ENCODE measurements around the gene TRRAP.

DNA sequence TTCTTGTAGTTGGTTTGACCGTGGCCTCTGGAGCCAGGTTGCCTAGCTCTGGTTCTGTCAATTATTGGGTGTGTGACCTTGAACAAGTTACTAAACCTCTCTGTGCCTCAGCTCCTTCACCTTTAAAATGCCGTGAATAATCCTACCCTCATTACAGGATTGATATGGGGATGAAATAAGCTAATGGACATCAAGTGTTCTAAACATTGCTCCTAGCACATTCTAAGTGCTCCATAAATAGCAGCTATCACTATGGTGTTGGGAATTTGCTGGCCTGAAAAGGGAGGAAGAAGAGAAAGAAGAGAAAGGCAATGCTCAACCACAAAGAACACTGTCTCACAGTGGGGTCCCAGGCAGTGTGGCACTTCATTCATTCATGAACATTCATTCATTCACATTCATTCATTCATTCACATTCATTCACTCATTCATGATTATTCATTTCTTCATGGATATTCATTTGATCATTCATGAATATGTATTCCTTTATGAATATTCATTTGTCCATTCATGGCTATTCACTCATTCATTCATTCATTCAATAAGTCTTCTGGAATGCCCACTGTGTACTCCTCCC, 47.3 kb upstream of the TRRAP start:
- TF ChIP-seq, protein P1, sequence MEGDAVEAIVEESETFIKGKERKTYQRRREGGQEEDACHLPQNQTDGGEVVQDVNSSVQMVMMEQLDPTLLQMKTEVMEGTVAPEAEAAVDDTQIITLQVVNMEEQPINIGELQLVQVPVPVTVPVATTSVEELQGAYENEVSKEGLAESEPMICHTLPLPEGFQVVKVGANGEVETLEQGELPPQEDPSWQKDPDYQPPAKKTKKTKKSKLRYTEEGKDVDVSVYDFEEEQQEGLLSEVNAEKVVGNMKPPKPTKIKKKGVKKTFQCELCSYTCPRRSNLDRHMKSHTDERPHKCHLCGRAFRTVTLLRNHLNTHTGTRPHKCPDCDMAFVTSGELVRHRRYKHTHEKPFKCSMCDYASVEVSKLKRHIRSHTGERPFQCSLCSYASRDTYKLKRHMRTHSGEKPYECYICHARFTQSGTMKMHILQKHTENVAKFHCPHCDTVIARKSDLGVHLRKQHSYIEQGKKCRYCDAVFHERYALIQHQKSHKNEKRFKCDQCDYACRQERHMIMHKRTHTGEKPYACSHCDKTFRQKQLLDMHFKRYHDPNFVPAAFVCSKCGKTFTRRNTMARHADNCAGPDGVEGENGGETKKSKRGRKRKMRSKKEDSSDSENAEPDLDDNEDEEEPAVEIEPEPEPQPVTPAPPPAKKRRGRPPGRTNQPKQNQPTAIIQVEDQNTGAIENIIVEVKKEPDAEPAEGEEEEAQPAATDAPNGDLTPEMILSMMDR (tag by site-specific recombination; IDR thresholded peaks at IDR 0.05): no peak
- TF ChIP-seq, protein P2, sequence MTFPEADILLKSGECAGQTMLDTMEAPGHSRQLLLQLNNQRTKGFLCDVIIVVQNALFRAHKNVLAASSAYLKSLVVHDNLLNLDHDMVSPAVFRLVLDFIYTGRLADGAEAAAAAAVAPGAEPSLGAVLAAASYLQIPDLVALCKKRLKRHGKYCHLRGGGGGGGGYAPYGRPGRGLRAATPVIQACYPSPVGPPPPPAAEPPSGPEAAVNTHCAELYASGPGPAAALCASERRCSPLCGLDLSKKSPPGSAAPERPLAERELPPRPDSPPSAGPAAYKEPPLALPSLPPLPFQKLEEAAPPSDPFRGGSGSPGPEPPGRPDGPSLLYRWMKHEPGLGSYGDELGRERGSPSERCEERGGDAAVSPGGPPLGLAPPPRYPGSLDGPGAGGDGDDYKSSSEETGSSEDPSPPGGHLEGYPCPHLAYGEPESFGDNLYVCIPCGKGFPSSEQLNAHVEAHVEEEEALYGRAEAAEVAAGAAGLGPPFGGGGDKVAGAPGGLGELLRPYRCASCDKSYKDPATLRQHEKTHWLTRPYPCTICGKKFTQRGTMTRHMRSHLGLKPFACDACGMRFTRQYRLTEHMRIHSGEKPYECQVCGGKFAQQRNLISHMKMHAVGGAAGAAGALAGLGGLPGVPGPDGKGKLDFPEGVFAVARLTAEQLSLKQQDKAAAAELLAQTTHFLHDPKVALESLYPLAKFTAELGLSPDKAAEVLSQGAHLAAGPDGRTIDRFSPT (tag by site-specific recombination; IDR thresholded peaks at IDR 0.05): no peak
- TF ChIP-seq KLF16 (tag by site-specific recombination; IDR thresholded peaks at IDR 0.05): no peak
- TF ChIP-seq, protein P3, sequence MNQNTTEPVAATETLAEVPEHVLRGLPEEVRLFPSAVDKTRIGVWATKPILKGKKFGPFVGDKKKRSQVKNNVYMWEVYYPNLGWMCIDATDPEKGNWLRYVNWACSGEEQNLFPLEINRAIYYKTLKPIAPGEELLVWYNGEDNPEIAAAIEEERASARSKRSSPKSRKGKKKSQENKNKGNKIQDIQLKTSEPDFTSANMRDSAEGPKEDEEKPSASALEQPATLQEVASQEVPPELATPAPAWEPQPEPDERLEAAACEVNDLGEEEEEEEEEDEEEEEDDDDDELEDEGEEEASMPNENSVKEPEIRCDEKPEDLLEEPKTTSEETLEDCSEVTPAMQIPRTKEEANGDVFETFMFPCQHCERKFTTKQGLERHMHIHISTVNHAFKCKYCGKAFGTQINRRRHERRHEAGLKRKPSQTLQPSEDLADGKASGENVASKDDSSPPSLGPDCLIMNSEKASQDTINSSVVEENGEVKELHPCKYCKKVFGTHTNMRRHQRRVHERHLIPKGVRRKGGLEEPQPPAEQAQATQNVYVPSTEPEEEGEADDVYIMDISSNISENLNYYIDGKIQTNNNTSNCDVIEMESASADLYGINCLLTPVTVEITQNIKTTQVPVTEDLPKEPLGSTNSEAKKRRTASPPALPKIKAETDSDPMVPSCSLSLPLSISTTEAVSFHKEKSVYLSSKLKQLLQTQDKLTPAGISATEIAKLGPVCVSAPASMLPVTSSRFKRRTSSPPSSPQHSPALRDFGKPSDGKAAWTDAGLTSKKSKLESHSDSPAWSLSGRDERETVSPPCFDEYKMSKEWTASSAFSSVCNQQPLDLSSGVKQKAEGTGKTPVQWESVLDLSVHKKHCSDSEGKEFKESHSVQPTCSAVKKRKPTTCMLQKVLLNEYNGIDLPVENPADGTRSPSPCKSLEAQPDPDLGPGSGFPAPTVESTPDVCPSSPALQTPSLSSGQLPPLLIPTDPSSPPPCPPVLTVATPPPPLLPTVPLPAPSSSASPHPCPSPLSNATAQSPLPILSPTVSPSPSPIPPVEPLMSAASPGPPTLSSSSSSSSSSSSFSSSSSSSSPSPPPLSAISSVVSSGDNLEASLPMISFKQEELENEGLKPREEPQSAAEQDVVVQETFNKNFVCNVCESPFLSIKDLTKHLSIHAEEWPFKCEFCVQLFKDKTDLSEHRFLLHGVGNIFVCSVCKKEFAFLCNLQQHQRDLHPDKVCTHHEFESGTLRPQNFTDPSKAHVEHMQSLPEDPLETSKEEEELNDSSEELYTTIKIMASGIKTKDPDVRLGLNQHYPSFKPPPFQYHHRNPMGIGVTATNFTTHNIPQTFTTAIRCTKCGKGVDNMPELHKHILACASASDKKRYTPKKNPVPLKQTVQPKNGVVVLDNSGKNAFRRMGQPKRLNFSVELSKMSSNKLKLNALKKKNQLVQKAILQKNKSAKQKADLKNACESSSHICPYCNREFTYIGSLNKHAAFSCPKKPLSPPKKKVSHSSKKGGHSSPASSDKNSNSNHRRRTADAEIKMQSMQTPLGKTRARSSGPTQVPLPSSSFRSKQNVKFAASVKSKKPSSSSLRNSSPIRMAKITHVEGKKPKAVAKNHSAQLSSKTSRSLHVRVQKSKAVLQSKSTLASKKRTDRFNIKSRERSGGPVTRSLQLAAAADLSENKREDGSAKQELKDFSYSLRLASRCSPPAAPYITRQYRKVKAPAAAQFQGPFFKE (tag by site-specific recombination; IDR thresholded peaks at IDR 0.05; ENCODE audit: borderline replicate concordance): no peak
- no peak for TF ChIP-seq TRIM28 (IDR thresholded peaks at IDR 0.05; ENCODE audit: borderline replicate concordance, low read length)
- TF ChIP-seq ZNF274 (IDR thresholded peaks at IDR 0.05; ENCODE audit: low read length): no peak
- TF ChIP-seq ZNF274 (tag by site-specific recombination; IDR thresholded peaks at IDR 0.05; ENCODE audit: borderline replicate concordance): no peak
- no peak for TF ChIP-seq PBX3 (CRISPR knock-in tag; IDR thresholded peaks at IDR 0.05)
- TF ChIP-seq, protein P4, sequence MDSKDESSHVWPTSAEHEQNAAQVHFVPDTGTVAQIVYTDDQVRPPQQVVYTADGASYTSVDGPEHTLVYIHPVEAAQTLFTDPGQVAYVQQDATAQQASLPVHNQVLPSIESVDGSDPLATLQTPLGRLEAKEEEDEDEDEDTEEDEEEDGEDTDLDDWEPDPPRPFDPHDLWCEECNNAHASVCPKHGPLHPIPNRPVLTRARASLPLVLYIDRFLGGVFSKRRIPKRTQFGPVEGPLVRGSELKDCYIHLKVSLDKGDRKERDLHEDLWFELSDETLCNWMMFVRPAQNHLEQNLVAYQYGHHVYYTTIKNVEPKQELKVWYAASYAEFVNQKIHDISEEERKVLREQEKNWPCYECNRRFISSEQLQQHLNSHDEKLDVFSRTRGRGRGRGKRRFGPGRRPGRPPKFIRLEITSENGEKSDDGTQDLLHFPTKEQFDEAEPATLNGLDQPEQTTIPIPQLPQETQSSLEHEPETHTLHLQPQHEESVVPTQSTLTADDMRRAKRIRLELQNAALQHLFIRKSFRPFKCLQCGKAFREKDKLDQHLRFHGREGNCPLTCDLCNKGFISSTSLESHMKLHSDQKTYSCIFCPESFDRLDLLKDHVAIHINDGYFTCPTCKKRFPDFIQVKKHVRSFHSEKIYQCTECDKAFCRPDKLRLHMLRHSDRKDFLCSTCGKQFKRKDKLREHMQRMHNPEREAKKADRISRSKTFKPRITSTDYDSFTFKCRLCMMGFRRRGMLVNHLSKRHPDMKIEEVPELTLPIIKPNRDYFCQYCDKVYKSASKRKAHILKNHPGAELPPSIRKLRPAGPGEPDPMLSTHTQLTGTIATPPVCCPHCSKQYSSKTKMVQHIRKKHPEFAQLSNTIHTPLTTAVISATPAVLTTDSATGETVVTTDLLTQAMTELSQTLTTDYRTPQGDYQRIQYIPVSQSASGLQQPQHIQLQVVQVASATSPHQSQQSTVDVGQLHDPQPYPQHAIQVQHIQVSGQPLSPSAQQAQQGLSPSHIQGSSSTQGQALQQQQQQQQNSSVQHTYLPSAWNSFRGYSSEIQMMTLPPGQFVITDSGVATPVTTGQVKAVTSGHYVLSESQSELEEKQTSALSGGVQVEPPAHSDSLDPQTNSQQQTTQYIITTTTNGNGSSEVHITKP (tag by site-specific recombination; IDR thresholded peaks at IDR 0.05): no peak
- no peak for TF ChIP-seq ZNF138 (tag by site-specific recombination; IDR thresholded peaks at IDR 0.05; ENCODE audit: borderline replicate concordance)

Data from HEK293 (cell line).